PC-9 (cell line): ENCODE results near the gene POU4F2. TPM values are rescaled to one million over a fixed set of nuclear protein-coding genes. Genes with fewer than 3 reads are reported as not detected.

Experiments used
- BruUV-seq: library from RNA; stranded (reverse); fragments of 400-500 nt; replicated peaks from 2 replicates; lab custom pipeline; 2021; lab: Mats Ljungman, UMichigan
- CTCF ChIA-PET: fragments of 300-600 bp; sonication (Branson Sonifier 250); formaldehyde crosslinking; loops from one replicate; lab custom pipeline; 2022; ENCODE audit warnings: antibody characterized with exemption; lab: Charles Lee
- POLR2A ChIA-PET: fragments of 300-600 bp; sonication (Branson Sonifier 250); formaldehyde crosslinking; loops from one replicate; lab custom pipeline; 2022; ENCODE audit warnings: antibody characterized with exemption; ENCODE audit not compliant: unreplicated experiment; lab: Charles Lee
- DNase-seq, 2 experiments: peaks; one replicate each; pipeline versions ENCODE4 v3.0.0 to v3.0.0-alpha.2; 2015 to 2022; ENCODE audit warnings: mixed read lengths in 1 of 2
- H2AFZ ChIP-seq: fragments of 200-600 bp; sonication (generic); 2 replicates; pipeline ENCODE4 v1.8.1; 2017; ENCODE audit warnings: antibody characterized with exemption
- H3F3A ChIP-seq: fragments of 200-600 bp; sonication (generic); 2 replicates; pipeline ENCODE4 v1.8.1; 2017; ENCODE audit warnings: antibody characterized with exemption, mild to moderate bottlenecking, low read depth; ENCODE audit not compliant: insufficient read depth
- H3K27ac ChIP-seq: fragments of 200-600 bp; sonication (generic); 2 replicates; pipeline ENCODE4 v1.6.1; 2016; ENCODE audit warnings: mixed run types
- H3K27me3 ChIP-seq: fragments of 200-600 bp; sonication (generic); 2 replicates; pipeline ENCODE4 v1.6.1; 2016; ENCODE audit warnings: low read depth, mixed run types; ENCODE audit not compliant: insufficient read depth
- H3K36me3 ChIP-seq: fragments of 200-600 bp; sonication (generic); 2 replicates; pipeline ENCODE4 v1.6.1; 2016; ENCODE audit warnings: low read depth, mixed run types
- H3K4me1 ChIP-seq: fragments of 200-600 bp; sonication (generic); replicated peaks from 2 replicates; pipeline ENCODE4 v1.6.1; 2016; ENCODE audit warnings: mixed run types; ENCODE audit not compliant: insufficient read depth
- H3K4me2 ChIP-seq: fragments of 200-600 bp; sonication (generic); 2 replicates; pipeline ENCODE4 v1.6.1; 2017; ENCODE audit warnings: mixed run types
- H3K4me3 ChIP-seq: fragments of 200-600 bp; sonication (generic); 2 replicates; pipeline ENCODE4 v1.6.1; 2016; ENCODE audit warnings: mixed run types
- H3K79me2 ChIP-seq: fragments of 200-600 bp; sonication (generic); 2 replicates; pipeline ENCODE4 v1.6.1; 2017; ENCODE audit warnings: low read depth, mixed run types
- H3K9me2 ChIP-seq: fragments of 200-600 bp; sonication (generic); 2 replicates; pipeline ENCODE4 v1.8.1; 2017; ENCODE audit warnings: mild to moderate bottlenecking; ENCODE audit not compliant: insufficient read depth
- H3K9me3 ChIP-seq: fragments of 200-600 bp; sonication (generic); 2 replicates; pipeline ENCODE4 v1.8.1; 2016; ENCODE audit warnings: low read depth; ENCODE audit not compliant: insufficient read depth
- H4K20me1 ChIP-seq: fragments of 200-600 bp; sonication (generic); 2 replicates; pipeline ENCODE4 v1.8.1; 2017; ENCODE audit not compliant: insufficient read depth
- CTCF ChIP-seq: fragments of 200-600 bp; sonication (generic); conservative IDR thresholded peaks from 2 replicates; pipeline ENCODE4 v1.6.1; 2017; ENCODE audit warnings: mixed run types, antibody characterized with exemption, mild to moderate bottlenecking, moderate library complexity
- EZH2 ChIP-seq: fragments of 200-600 bp; sonication (generic); IDR thresholded peaks from 2 replicates; pipeline ENCODE4 v1.8.0; 2017; ENCODE audit warnings: antibody characterized with exemption, low read depth
- intact Hi-C: fragments of 100-400 bp; cut with micrococcal nuclease; formaldehyde crosslinking; loops from one replicate; pipeline ENCODE4 v1.10.0; 2022; ENCODE audit not compliant: unreplicated experiment
- total RNA-seq: library from RNA; stranded (reverse); gene quantifications from 2 replicates; pipeline ENCODE4 v1.2.3, GENCODE V29; 2021

POU4F2 gene
- total RNA-seq, 1 experiment from 2014 or later, result not detected

GRCh38 chr4:146632770-146633470 lies 5.8 kb upstream of the POU4F2 start:
- no peaks in the 10 kb centered on the region for H3K36me3 ChIP-seq
- no peak for DNase-seq
- ChIA-PET POLR2A (no interaction called here), CTCF (no interaction called here)
- H3F3A ChIP-seq, result no peaks in the 10 kb centered on the region
- no TSS peak for BruUV-seq
- no peak overlapping the region for H3K4me3 ChIP-seq
- H3K9me3 ChIP-seq, result no peaks in the 10 kb centered on the region
- H3K4me2 ChIP-seq, result no peak overlapping the region
- intact Hi-C loops, result no loop called here
- H3K79me2 ChIP-seq, result no peaks in the 10 kb centered on the region
- 0 out of 2 replicates have a peak, but pooled peaks cover 4% of the 10 kb centered on the region for H3K27me3 ChIP-seq
- H3K4me1 ChIP-seq, result no peaks in the 10 kb centered on the region
- H2AFZ ChIP-seq, result no peak overlapping the region
- no peak for TF ChIP-seq EZH2
- TF ChIP-seq CTCF, result no peak
- H3K9me2 ChIP-seq, result no peaks in the 10 kb centered on the region
- no peaks in the 10 kb centered on the region for H4K20me1 ChIP-seq
- no peak overlapping the region for H3K27ac ChIP-seq

GRCh38 chr4:146633471-146633800 lies 5.3 kb upstream of the POU4F2 start:
- ChIA-PET CTCF (no interaction called here), POLR2A (no interaction called here)
- Histone ChIP-seq H3K27me3 (0 out of 2 replicates have a peak, but pooled peaks cover 4% of the 10 kb centered on the region), H3K9me3 (no peaks in the 10 kb centered on the region), H3K27ac (no peak overlapping the region), H2AFZ (no peak overlapping the region), H3F3A (no peaks in the 10 kb centered on the region), H3K9me2 (no peaks in the 10 kb centered on the region), H4K20me1 (no peaks in the 10 kb centered on the region), H3K36me3 (no peaks in the 10 kb centered on the region), H3K4me3 (no peak overlapping the region), H3K4me1 (no peaks in the 10 kb centered on the region), H3K79me2 (no peaks in the 10 kb centered on the region), H3K4me2 (no peak overlapping the region)
- BruUV-seq, result no TSS peak
- no peak for TF ChIP-seq EZH2
- TF ChIP-seq CTCF, result no peak
- DNase-seq, result no peak
- intact Hi-C loops, result no loop called here

- Histone ChIP-seq H4K20me1 (no peaks in the 10 kb centered on the region), H3K9me2 (no peaks in the 10 kb centered on the region), H3K27ac (no peak overlapping the region), H3F3A (no peaks in the 10 kb centered on the region), H3K4me1 (no peaks in the 10 kb centered on the region), H3K79me2 (no peaks in the 10 kb centered on the region), H3K4me3 (no peak overlapping the region), H3K36me3 (no peaks in the 10 kb centered on the region), H3K27me3 (0 out of 2 replicates have a peak, but pooled peaks cover 4% of the 10 kb centered on the region), H3K9me3 (no peaks in the 10 kb centered on the region), H2AFZ (no peak overlapping the region), H3K4me2 (no peak overlapping the region)
- no peak for DNase-seq
- POLR2A ChIA-PET, result no interaction called here
- no TSS peak for BruUV-seq
- intact Hi-C loops, result no loop called here
- no peak for TF ChIP-seq EZH2
- TF ChIP-seq CTCF, result no peak
- CTCF ChIA-PET, result no interaction called here
Measured at GRCh38 chr4:146634825-146635224, 3.9 kb upstream of the POU4F2 start.
